Esophagus muscularis mucosa (tissue), 3 donors: ENCODE measurements around the gene KCNAB2.

Source experiments
- EP300 ChIP-seq: sonication (generic); formaldehyde crosslinking; IDR thresholded peaks from one replicate; pipeline ENCODE4 v1.6.1; 2017; ENCODE audit warnings: antibody characterized with exemption
- TF ChIP-seq, protein P1 (sequence below), 3 experiments: fragments of 200-600 bp in 2 of 3; fragments of 450-650 bp in 1 of 3; sonication (generic) in 2 of 3; IDR thresholded peaks; one replicate each; pipeline ENCODE4 v1.5.1; 2017 to 2019; ENCODE audit warnings: antibody characterized with exemption in 3 of 3, mild to moderate bottlenecking in 2 of 3, moderate library complexity in 1 of 3

DNA sequence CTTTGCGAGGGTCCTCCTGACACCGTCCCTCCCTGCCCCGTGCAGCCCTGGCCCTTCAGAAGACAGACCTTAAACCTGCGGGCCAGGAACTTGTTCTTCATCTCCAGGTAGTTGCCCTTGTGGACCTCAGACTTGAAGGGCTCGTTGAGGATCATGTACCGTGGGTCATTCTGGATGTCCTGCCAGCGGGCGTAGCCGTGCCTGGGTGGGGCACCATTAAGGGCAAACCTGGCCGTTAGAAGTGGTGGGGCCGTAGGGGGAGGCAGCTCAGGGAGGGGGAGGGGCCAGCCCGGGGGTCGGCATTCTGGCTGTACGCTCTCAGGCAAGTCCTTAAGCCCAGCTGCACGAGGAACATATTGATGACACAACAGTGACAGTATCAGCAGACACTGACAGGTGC, 64.6 kb downstream of the KCNAB2 start:
- TF ChIP-seq EP300 = no peak
- TF ChIP-seq, protein P1, sequence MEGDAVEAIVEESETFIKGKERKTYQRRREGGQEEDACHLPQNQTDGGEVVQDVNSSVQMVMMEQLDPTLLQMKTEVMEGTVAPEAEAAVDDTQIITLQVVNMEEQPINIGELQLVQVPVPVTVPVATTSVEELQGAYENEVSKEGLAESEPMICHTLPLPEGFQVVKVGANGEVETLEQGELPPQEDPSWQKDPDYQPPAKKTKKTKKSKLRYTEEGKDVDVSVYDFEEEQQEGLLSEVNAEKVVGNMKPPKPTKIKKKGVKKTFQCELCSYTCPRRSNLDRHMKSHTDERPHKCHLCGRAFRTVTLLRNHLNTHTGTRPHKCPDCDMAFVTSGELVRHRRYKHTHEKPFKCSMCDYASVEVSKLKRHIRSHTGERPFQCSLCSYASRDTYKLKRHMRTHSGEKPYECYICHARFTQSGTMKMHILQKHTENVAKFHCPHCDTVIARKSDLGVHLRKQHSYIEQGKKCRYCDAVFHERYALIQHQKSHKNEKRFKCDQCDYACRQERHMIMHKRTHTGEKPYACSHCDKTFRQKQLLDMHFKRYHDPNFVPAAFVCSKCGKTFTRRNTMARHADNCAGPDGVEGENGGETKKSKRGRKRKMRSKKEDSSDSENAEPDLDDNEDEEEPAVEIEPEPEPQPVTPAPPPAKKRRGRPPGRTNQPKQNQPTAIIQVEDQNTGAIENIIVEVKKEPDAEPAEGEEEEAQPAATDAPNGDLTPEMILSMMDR (IDR thresholded peaks at IDR 0.05) = no peak
